CD4-positive, alpha-beta T cell (primary cell): ENCODE data around the gene YEATS2. TPM values are rescaled to one million over a fixed set of nuclear protein-coding genes. Genes with fewer than 3 reads are reported as not detected.

Experiments
- ATAC-seq: fragments of 200-7000 bp; cut with Tn5 transposase; one replicate; pipeline ENCODE4 v1.10.0; 2022; ENCODE audit warnings: mild to moderate bottlenecking; ENCODE audit not compliant: poor library complexity
- CTCF ChIA-PET: fragments of 350-600 bp; sonication (Branson Sonifier 250); formaldehyde crosslinking; loops from one replicate; lab custom pipeline; 2021; ENCODE audit warnings: antibody characterized with exemption, inconsistent platforms; lab: Charles Lee
- POLR2A ChIA-PET: fragments of 350-600 bp; sonication (Branson Sonifier 250); formaldehyde crosslinking; loops from one replicate; lab custom pipeline; 2021; ENCODE audit warnings: antibody characterized with exemption, inconsistent platforms; lab: Charles Lee
- DNase-seq, 14 experiments: peaks; one replicate each; pipeline ENCODE4 v3.0.0-alpha.2; 2013 to 2020; ENCODE audit warnings: mixed read lengths in 2 of 14
- H3K27ac ChIP-seq, 2 donors: one replicate each; pipeline versions ENCODE4 v1.5.1 to v1.7.0; 2013; ENCODE audit warnings: low read length in 2 of 2, low read depth in 1 of 2, mild to moderate bottlenecking in 1 of 2
- H3K27me3 ChIP-seq, 2 experiments: 1 replicate in 1 of 2; 2 replicates in 1 of 2; pipeline versions ENCODE4 v1.6.1 to v1.7.0; 2013; ENCODE audit warnings: low read length in 2 of 2, control low read depth in 1 of 2, mild to moderate bottlenecking in 1 of 2, moderate library complexity in 1 of 2; ENCODE audit not compliant: insufficient read depth in 2 of 2, control insufficient read depth in 1 of 2
- H3K36me3 ChIP-seq: one replicate; pipeline ENCODE4 v1.6.1; 2013; ENCODE audit warnings: low read length, control low read depth; ENCODE audit not compliant: insufficient read depth
- H3K4me1 ChIP-seq: one replicate; pipeline ENCODE4 v1.6.1; 2013; ENCODE audit warnings: low read length, control low read depth; ENCODE audit not compliant: insufficient read depth
- H3K4me3 ChIP-seq: one replicate; pipeline ENCODE4 v1.5.1; 2013; ENCODE audit warnings: mild to moderate bottlenecking, low read length, moderate library complexity
- H3K9me3 ChIP-seq, 2 experiments: 1 replicate in 1 of 2; 2 replicates in 1 of 2; pipeline versions ENCODE4 v1.6.1 to v1.7.0; 2013; ENCODE audit warnings: low read length in 2 of 2, mild to moderate bottlenecking in 2 of 2, control low read depth in 1 of 2, moderate library complexity in 1 of 2; ENCODE audit not compliant: control insufficient read depth in 1 of 2, insufficient read depth in 1 of 2
- H3K27ac Mint-ChIP-seq: one replicate; pipeline ENCODE4 v1.8.0; 2020; ENCODE audit warnings: mixed read lengths
- H3K27me3 Mint-ChIP-seq: one replicate; pipeline ENCODE4 v1.8.0; 2021; ENCODE audit warnings: mixed read lengths
- H3K36me3 Mint-ChIP-seq: one replicate; pipeline ENCODE4 v1.8.0; 2021; ENCODE audit warnings: low read depth, mixed read lengths
- H3K4me1 Mint-ChIP-seq: one replicate; pipeline ENCODE4 v1.8.0; 2021; ENCODE audit warnings: low read depth, mixed read lengths
- H3K4me3 Mint-ChIP-seq: one replicate; pipeline ENCODE4 v1.8.0; 2020; ENCODE audit warnings: mild to moderate bottlenecking, mixed read lengths
- H3K9me3 Mint-ChIP-seq: one replicate; pipeline ENCODE4 v1.8.0; 2020; ENCODE audit warnings: mixed read lengths
- intact Hi-C, 2 experiments: fragments of 100-400 bp; cut with DNase I in 1 of 2; cut with micrococcal nuclease in 1 of 2; formaldehyde crosslinking; loops; one replicate each; pipeline versions ENCODE4 v1.15.1 to v1.9.0; 2023 to 2025; cut with DNase I, micrococcal nuclease
- total RNA-seq, 174 experiments: library from RNA in 2 of 174; stranded (reverse) in 2 of 174; gene quantifications; one replicate each; pipeline ENCODE4 v1.2.3 and lab custom pipeline; 2021 to 2026
- TF ChIP-seq, protein P1 (sequence below): fragments of 200-600 bp; IDR thresholded peaks from one replicate; pipeline ENCODE4 v1.8.0; 2022; ENCODE audit warnings: antibody characterized with exemption, mild to moderate bottlenecking

YEATS2 gene
- total RNA-seq, 2 experiments from 2014 or later = 14.6 to 15.9 TPM

DNA sequence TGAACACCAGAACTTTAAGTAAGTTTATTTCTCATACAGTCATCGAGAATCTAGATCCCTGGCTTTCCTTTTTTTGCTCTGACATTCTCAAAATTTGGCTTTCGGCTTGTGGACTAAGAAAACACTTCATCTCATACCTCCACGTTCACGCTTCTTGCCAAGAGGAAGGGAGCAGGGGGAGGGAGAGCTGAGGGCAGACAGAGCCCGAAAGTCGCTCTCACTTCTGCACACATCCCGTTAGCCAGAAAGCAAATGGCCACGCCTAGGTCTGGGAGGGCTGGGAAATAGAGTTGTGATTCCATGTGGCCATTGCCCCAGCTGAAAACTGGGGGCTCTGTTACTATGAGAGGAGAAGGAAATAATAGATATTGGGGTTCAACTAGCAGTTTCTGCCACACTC is 70.5 kb downstream of the YEATS2 start:
- peaks cover 15% of the 10 kb centered on the region for H3K4me1 Mint-ChIP-seq
- POLR2A ChIA-PET = no interaction called here
- H3K4me3 ChIP-seq = no peak overlapping the region
- ATAC-seq (no peak), DNase-seq (no peak)
- no peak overlapping the region for H3K27ac Mint-ChIP-seq
- no peaks in the 10 kb centered on the region for H3K9me3 ChIP-seq
- H3K27me3 Mint-ChIP-seq = no peaks in the 10 kb centered on the region
- no peak overlapping the region for H3K4me3 Mint-ChIP-seq
- H3K36me3 Mint-ChIP-seq = peaks cover 15% of the 10 kb centered on the region
- H3K27me3 ChIP-seq = no peaks in the 10 kb centered on the region
- H3K4me1 ChIP-seq = peaks cover 10% of the 10 kb centered on the region
- CTCF ChIA-PET = no interaction called here
- no peak overlapping the region for H3K27ac ChIP-seq
- H3K36me3 ChIP-seq = peaks cover 19% of the 10 kb centered on the region
- TF ChIP-seq, protein P1, sequence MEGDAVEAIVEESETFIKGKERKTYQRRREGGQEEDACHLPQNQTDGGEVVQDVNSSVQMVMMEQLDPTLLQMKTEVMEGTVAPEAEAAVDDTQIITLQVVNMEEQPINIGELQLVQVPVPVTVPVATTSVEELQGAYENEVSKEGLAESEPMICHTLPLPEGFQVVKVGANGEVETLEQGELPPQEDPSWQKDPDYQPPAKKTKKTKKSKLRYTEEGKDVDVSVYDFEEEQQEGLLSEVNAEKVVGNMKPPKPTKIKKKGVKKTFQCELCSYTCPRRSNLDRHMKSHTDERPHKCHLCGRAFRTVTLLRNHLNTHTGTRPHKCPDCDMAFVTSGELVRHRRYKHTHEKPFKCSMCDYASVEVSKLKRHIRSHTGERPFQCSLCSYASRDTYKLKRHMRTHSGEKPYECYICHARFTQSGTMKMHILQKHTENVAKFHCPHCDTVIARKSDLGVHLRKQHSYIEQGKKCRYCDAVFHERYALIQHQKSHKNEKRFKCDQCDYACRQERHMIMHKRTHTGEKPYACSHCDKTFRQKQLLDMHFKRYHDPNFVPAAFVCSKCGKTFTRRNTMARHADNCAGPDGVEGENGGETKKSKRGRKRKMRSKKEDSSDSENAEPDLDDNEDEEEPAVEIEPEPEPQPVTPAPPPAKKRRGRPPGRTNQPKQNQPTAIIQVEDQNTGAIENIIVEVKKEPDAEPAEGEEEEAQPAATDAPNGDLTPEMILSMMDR = no peak
- no peaks in the 10 kb centered on the region for H3K9me3 Mint-ChIP-seq
- intact Hi-C loops = loop anchor here (5.0 kb wide), 2 partner anchors 381 to 586 kb away; no protein-coding TSS in a partner anchor

DNA sequence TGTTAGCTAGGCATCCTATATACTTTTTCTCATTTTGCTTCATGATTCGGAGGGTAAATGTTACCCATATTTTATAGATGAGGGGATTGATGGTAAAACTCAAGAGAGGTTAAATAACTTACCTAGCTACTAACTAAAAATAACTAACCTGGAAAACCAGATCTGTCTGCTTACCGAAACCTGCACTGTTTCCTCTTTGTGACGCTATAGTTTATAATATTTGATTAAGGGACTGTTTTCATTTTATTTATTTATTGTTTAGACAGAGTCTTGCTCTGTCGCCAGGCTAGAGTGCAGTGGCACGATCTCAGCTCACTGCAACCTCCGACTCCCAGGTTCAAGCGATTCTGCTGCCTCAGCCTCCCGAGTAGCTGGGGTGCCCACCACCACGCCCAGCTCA is 71.9 kb downstream of the YEATS2 start:
- Histone ChIP-seq H3K36me3 (peaks cover 28% of the 10 kb centered on the region), H3K27me3 (no peaks in the 10 kb centered on the region), H3K9me3 (no peaks in the 10 kb centered on the region), H3K27ac (no peak overlapping the region), H3K4me1 (peaks cover 10% of the 10 kb centered on the region), H3K4me3 (no peak overlapping the region)
- Mint-ChIP-seq H3K27ac (no peak overlapping the region), H3K4me1 (peaks cover 15% of the 10 kb centered on the region), H3K27me3 (no peaks in the 10 kb centered on the region), H3K4me3 (no peak overlapping the region), H3K36me3 (peaks cover 21% of the 10 kb centered on the region), H3K9me3 (no peaks in the 10 kb centered on the region)
- DNase-seq (no peak), ATAC-seq (no peak)
- intact Hi-C loops = loop anchor here (5.0 kb wide), 2 partner anchors 382 to 587 kb away; no protein-coding TSS in a partner anchor
- TF ChIP-seq, protein P1 = no peak
- POLR2A ChIA-PET = no interaction called here
- CTCF ChIA-PET = no interaction called here

DNA sequence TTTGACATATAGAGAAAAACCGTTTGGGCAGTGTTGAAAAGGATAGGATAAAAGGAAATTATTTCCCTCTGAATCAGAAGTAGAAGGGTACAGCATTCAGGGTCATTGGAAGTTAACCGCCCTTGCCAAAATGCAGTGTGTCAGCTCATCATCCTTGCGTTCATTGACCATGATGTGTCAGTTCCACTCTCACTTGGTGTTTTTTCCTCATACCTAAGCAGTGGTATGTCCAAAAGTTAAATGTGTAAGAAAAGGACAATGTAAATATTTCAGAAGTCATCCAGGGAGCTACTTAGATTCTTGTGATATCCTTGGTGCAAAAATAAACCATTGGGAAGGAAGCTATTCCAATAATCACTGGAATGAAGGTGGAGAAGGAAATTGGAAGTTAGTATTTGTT is 77.0 kb downstream of the YEATS2 start:
- POLR2A ChIA-PET = no interaction called here
- H3K9me3 ChIP-seq = no peaks in the 10 kb centered on the region
- Mint-ChIP-seq H3K27me3 (no peaks in the 10 kb centered on the region), H3K36me3 (peaks cover 57% of the 10 kb centered on the region), H3K4me3 (no peak overlapping the region), H3K9me3 (no peaks in the 10 kb centered on the region), H3K27ac (no peak overlapping the region), H3K4me1 (no peaks in the 10 kb centered on the region)
- TF ChIP-seq, protein P1 = no peak
- H3K36me3 ChIP-seq = peaks cover 59% of the 10 kb centered on the region
- no peaks in the 10 kb centered on the region for H3K27me3 ChIP-seq
- no peak for ATAC-seq
- no peaks in the 10 kb centered on the region for H3K4me1 ChIP-seq
- H3K27ac ChIP-seq = no peak overlapping the region
- H3K4me3 ChIP-seq = no peak overlapping the region
- no peak for DNase-seq
- CTCF ChIA-PET = no interaction called here
- intact Hi-C loops = no loop called here
